BLaER1 treated with 17β-estradiol and CSF1 and Interleukin-3, amounts not matched to agents 10 nM and 100 nM (cell line): Measurements from ENCODE around the gene PLA2G4E.
A peak's percentile ranks its signal among the peaks of the same experiment; 100 is the strongest.

Experiments used
- H3K27ac ChIP-seq, 11 experiments: shearing (Covaris generic); formaldehyde crosslinking; 2 replicates each; pipeline ENCODE4 v1.8.1; 2022
- H3K27me3 ChIP-seq, 11 experiments: shearing (Covaris generic); formaldehyde crosslinking; 2 replicates each; pipeline ENCODE4 v1.8.1; 2022
- H3K36me3 ChIP-seq, 11 experiments: shearing (Covaris generic); formaldehyde crosslinking; 2 replicates each; pipeline ENCODE4 v1.8.1; 2022
- H3K4me1 ChIP-seq, 10 experiments: shearing (Covaris generic); formaldehyde crosslinking; 2 replicates each; pipeline ENCODE4 v1.8.1; 2022
- H3K4me2 ChIP-seq, 11 experiments: shearing (Covaris generic); formaldehyde crosslinking; 2 replicates each; pipeline ENCODE4 v1.8.1; 2022
- H3K4me3 ChIP-seq, 10 experiments: shearing (Covaris generic); formaldehyde crosslinking; 2 replicates each; pipeline ENCODE4 v1.8.1; 2022
- H3K9ac ChIP-seq, 11 experiments: shearing (Covaris generic); formaldehyde crosslinking; 2 replicates each; pipeline ENCODE4 v1.8.1; 2022
- H3K9me3 ChIP-seq, 11 experiments: shearing (Covaris generic); formaldehyde crosslinking; replicated peaks in 1 of 11; 2 replicates each; pipeline ENCODE4 v1.8.1; 2022
- H4K20me1 ChIP-seq, 11 experiments: shearing (Covaris generic); formaldehyde crosslinking; 2 replicates each; pipeline ENCODE4 v1.8.1; 2022
- Cebpa-rat ChIP-seq, 11 experiments: shearing (Covaris generic); IDR thresholded peaks; 2 replicates each; pipeline ENCODE4 v1.8.1; 2022

PLA2G4E gene

GRCh38 chr15:42033214-42033873 is 12.5 kb upstream of the PLA2G4E start:
- peaks cover 0 to 31% (median 0%) of the 10 kb centered on the region in 11 experiments; a peak in 2 of 22 replicates for H3K9me3 ChIP-seq
- no peaks in the 10 kb centered on the region for H4K20me1 ChIP-seq
- no peak for TF ChIP-seq Cebpa-rat (IDR thresholded peaks at IDR 0.05)
- no peak overlapping the region for H3K4me3 ChIP-seq
- H3K36me3 ChIP-seq: no peaks in the 10 kb centered on the region
- H3K9ac ChIP-seq: peak overlapping the region in 1 of 11 experiments; percentile 25; a peak in 1 of 22 replicates
- H3K27me3 ChIP-seq: no peaks in the 10 kb centered on the region
- H3K27ac ChIP-seq: peak overlapping the region in 9 of 11 experiments; percentile 28 to 85 (median 76); a peak in 12 of 22 replicates
- H3K4me1 ChIP-seq: peaks cover 44 to 56% (median 54%) of the 10 kb centered on the region in 10 experiments
- peak overlapping the region; percentile 82 to 97 (median 87); a peak in 21 of 22 replicates for H3K4me2 ChIP-seq

GRCh38 chr15:42032376-42033213 is 11.8 kb upstream of the PLA2G4E start:
- peak overlapping the region in 4 of 11 experiments; percentile 0 to 58 (median 45); a peak in 6 of 22 replicates for H3K27ac ChIP-seq
- H4K20me1 ChIP-seq: no peaks in the 10 kb centered on the region
- no peaks in the 10 kb centered on the region for H3K27me3 ChIP-seq
- peak overlapping the region; percentile 9 to 97 (median 69); a peak in 19 of 22 replicates for H3K4me2 ChIP-seq
- H3K4me1 ChIP-seq: peaks cover 44 to 53% (median 51%) of the 10 kb centered on the region in 10 experiments
- H3K4me3 ChIP-seq: no peak overlapping the region
- peaks cover 0 to 29% (median 0%) of the 10 kb centered on the region in 11 experiments; a peak in 2 of 22 replicates for H3K9me3 ChIP-seq
- H3K9ac ChIP-seq: no peak overlapping the region
- TF ChIP-seq Cebpa-rat (IDR thresholded peaks at IDR 0.05): no peak
- H3K36me3 ChIP-seq: no peaks in the 10 kb centered on the region

- no peak for TF ChIP-seq Cebpa-rat (IDR thresholded peaks at IDR 0.05)
- Histone ChIP-seq H4K20me1 (no peaks in the 10 kb centered on the region), H3K27ac (no peak overlapping the region), H3K4me1 (peaks cover 37 to 41% (median 39%) of the 10 kb centered on the region in 10 experiments), H3K4me3 (no peak overlapping the region), H3K27me3 (no peaks in the 10 kb centered on the region), H3K9me3 (peaks cover 0 to 17% (median 0%) of the 10 kb centered on the region in 11 experiments; a peak in 2 of 22 replicates), H3K9ac (no peak overlapping the region), H3K36me3 (no peaks in the 10 kb centered on the region), H3K4me2 (no peak overlapping the region)
These were observed 10.5 kb upstream of the PLA2G4E start for GRCh38 chr15:42031198-42031915.

GRCh38 chr15:42027521-42027920 is 6.7 kb upstream of the PLA2G4E start:
- Histone ChIP-seq H3K4me1 (peaks cover 0 to 2% (median 1%) of the 10 kb centered on the region in 10 experiments; a peak in 11 of 20 replicates), H4K20me1 (no peaks in the 10 kb centered on the region), H3K4me3 (no peak overlapping the region), H3K27ac (no peak overlapping the region), H3K36me3 (0 out of 22 replicates have a peak, but pooled peaks cover 0 to 2% (median 0%) of the 10 kb centered on the region in 11 experiments), H3K27me3 (no peaks in the 10 kb centered on the region), H3K9me3 (peaks cover 6 to 21% (median 8%) of the 10 kb centered on the region in 11 experiments; a peak in 21 of 22 replicates), H3K9ac (no peak overlapping the region), H3K4me2 (no peak overlapping the region)
- no peak for TF ChIP-seq Cebpa-rat (IDR thresholded peaks at IDR 0.05)

GRCh38 chr15:42024303-42024702 is 3.5 kb upstream of the PLA2G4E start:
- Histone ChIP-seq H3K27ac (no peak overlapping the region), H3K27me3 (no peaks in the 10 kb centered on the region), H3K9me3 (peaks cover 18 to 34% (median 22%) of the 10 kb centered on the region in 11 experiments), H4K20me1 (no peaks in the 10 kb centered on the region), H3K36me3 (0 out of 22 replicates have a peak, but pooled peaks cover 0 to 3% (median 0%) of the 10 kb centered on the region in 11 experiments), H3K4me3 (no peak overlapping the region), H3K4me2 (no peak overlapping the region), H3K9ac (no peak overlapping the region), H3K4me1 (no peaks in the 10 kb centered on the region)
- TF ChIP-seq Cebpa-rat (IDR thresholded peaks at IDR 0.05): no peak

GRCh38 chr15:42021593-42021992 is 751 bp upstream of the PLA2G4E start:
- 0 out of 22 replicates have a peak, but pooled peaks cover 0 to 3% (median 0%) of the 10 kb centered on the region in 11 experiments for H3K36me3 ChIP-seq
- no peaks in the 10 kb centered on the region for H3K4me1 ChIP-seq
- H4K20me1 ChIP-seq: no peaks in the 10 kb centered on the region
- peaks cover 18 to 34% (median 22%) of the 10 kb centered on the region in 11 experiments for H3K9me3 ChIP-seq
- H3K4me3 ChIP-seq: no peak overlapping the region
- no peak overlapping the region for H3K4me2 ChIP-seq
- no peak overlapping the region for H3K9ac ChIP-seq
- TF ChIP-seq Cebpa-rat (IDR thresholded peaks at IDR 0.05): no peak
- no peak overlapping the region for H3K27ac ChIP-seq
- no peaks in the 10 kb centered on the region for H3K27me3 ChIP-seq

GRCh38 chr15:42018306-42019224 is 2.3 kb downstream of the PLA2G4E start:
- peaks cover 18 to 34% (median 22%) of the 10 kb centered on the region in 11 experiments for H3K9me3 ChIP-seq
- H3K27me3 ChIP-seq: no peaks in the 10 kb centered on the region
- H3K27ac ChIP-seq: no peak overlapping the region
- TF ChIP-seq Cebpa-rat (IDR thresholded peaks at IDR 0.05): no peak; a peak in 1 of 22 replicates
- H3K4me1 ChIP-seq: no peaks in the 10 kb centered on the region
- H4K20me1 ChIP-seq: no peaks in the 10 kb centered on the region
- no peak overlapping the region for H3K4me2 ChIP-seq
- H3K36me3 ChIP-seq: 0 out of 22 replicates have a peak, but pooled peaks cover 0 to 3% (median 0%) of the 10 kb centered on the region in 11 experiments
- no peak overlapping the region for H3K9ac ChIP-seq
- no peak overlapping the region for H3K4me3 ChIP-seq

GRCh38 chr15:42016971-42017370 is 3.9 kb downstream of the PLA2G4E start:
- Histone ChIP-seq H3K4me1 (peaks cover 0 to 13% (median 0%) of the 10 kb centered on the region in 10 experiments; a peak in 4 of 20 replicates), H3K9ac (no peak overlapping the region), H3K27me3 (no peaks in the 10 kb centered on the region), H3K36me3 (no peaks in the 10 kb centered on the region), H3K27ac (no peak overlapping the region), H3K4me2 (no peak overlapping the region), H4K20me1 (no peaks in the 10 kb centered on the region), H3K9me3 (peaks cover 6 to 21% (median 10%) of the 10 kb centered on the region in 11 experiments), H3K4me3 (no peak overlapping the region)
- TF ChIP-seq Cebpa-rat (IDR thresholded peaks at IDR 0.05): no peak
